Measurements from ENCODE around the gene TUBG2. TPM values are rescaled to one million over a fixed set of nuclear protein-coding genes. Genes with fewer than 3 reads are reported as not detected.
"Not testable (repeated sequence)": the region's sequence is repeated elsewhere in the genome, so short reads cannot be mapped to it uniquely, and the experiment has no call there.

Gene TUBG2
- total RNA-seq, 1 donor from 2014 or later, result 9.1 TPM

GRCh38 chr17:42653179-42654124 is 5.6 kb upstream of the TUBG2 start:
- DNase-seq (ENCODE audit: low read depth), result no peak

GRCh38 chr17:42655528-42655927 is 3.6 kb upstream of the TUBG2 start:
- DNase-seq (ENCODE audit: low read depth), result peak; percentile 76

DNA sequence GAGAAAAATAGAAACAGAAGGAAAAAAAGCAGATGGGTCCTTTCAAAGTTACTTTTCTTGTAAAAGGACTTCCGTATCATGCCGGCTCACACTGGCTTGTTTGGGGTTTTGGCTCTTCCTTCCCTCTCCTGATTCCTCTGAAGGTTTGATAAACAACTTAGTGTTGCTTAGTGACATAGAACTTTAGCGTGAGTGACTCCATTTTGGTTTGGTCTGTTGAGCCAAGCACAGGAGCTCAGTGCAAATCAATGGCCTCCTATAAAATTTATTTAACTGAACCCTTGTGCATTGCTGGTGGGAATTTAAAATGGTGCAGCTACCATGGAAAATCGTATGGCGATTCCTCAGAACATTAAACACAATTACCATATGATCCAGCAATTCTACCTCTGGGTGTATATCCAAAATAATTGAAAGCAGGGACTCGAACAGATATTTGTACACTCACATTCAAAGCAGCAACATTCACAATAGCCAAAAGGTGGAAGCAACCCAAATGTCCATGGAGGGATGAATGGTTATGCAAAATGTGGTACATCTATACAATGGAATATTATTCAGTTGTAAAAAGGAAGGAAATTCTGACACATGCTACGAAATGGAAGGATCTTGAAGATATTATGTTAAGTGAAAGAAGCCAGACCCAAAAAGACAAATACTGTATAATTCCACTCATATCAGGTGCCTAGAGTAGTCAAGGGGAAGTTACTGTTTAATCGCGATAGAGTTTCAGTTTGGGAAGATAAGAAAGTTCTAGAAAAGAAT is 1.1 kb upstream of the TUBG2 start:
- DNase-seq (ENCODE audit: low read depth), result no peak

GRCh38 chr17:42659932-42660274 is 819 bp downstream of the TUBG2 start:
- not testable (repeated sequence) for DNase-seq (ENCODE audit: low read depth)

DNA sequence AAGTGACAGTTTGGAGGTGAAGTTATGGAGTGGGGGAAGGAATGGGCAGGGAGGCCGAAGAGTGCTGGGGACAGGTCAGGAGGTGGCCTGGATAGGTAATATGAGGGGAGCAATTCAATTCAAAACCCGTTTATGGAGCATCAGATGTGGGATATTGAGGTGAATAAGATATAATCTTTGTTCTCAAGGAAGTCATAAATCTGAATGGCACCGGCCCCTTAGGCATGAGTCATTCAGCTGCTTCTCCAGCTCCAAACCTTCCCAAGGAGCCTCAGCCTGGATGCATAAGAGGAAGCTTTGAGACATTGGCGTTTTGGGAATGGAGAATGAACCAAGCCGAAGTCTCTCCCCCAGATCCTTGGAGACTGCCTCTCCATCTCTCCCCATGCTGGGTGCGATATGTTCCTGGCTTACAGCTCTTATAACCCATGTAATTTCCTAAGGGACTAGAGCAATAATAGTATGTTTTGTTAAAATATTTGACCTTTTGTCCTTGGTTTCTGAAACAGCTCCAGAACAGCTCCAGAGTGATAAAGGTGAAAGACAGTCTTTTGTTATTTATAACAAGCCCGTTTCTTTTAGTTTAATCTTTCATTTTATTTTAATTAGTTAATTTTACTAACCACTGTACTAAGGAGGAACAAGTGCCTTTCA is 1.7 kb downstream of the TUBG2 start:
- peak; percentile 65 for DNase-seq (ENCODE audit: low read depth)

- DNase-seq (ENCODE audit: low read depth), result no peak
These were observed 6.5 kb downstream of the TUBG2 start for GRCh38 chr17:42665581-42666001.

- not testable (repeated sequence) for DNase-seq (ENCODE audit: low read depth)
These were observed 7.0 kb downstream of the TUBG2 start for GRCh38 chr17:42666126-42666525.

GRCh38 chr17:42667088-42667951 is 8.2 kb downstream of the TUBG2 start:
- DNase-seq (ENCODE audit: low read depth), result peak; percentile 96

DNA sequence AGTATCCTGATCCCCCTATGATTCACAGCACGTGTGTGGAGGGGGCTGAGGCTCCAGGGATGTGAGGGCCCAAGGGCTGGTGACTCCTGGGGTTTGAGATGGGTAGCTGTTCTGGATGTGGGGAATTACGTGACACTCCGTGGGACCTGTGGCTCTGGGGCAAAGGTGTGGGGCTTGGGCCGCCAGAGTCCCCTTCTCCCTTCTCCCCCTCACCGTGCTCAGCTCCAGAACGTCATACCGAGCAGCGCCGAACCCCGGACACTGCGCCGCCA is 10.6 kb downstream of the TUBG2 start:
- no peak for DNase-seq (ENCODE audit: low read depth)

DNA sequence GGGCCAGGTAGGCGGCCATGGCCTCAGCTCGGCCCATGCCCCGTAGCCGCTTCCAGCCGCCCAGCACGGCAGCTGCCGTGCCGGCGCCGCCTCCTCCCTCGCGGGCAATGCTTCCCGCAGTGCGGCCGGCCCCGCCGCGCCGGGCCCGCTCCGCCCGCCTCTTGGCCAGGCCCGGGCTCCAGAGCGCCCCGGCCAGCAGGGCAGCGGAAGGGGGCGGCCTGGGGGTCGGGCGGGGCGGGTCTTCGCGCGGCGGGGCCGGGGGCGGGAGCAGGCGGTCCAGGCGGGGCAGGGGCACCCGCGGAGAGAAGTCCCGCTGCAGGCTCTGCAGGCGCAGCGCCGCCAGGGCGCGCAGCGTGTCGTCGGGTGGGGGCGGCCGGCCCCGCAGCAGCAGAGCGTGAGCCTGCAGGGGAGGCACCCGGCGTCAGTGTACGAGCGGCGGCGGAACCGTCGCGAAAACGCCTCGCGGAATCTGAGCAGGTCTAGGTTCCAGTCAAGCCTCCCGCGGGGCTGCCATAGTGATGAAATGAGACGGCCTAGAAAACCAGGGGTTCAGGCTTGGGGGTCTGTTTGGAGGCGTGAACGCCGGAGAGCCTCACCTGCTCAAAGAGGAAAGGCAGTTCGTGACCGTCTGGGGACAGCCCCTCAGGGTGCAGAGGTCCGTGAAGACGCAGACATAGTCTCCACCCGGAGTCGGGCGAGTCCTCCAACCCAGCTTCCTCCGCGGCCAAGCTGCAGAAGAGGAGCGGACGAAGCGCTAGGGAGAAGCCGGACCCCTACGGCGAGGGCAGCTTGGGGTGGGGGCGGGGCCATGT is 11.1 kb downstream of the TUBG2 start:
- DNase-seq (ENCODE audit: low read depth), result no peak

GRCh38 chr17:42670789-42671657 is 11.9 kb downstream of the TUBG2 start:
- no peak for DNase-seq (ENCODE audit: low read depth)

- no peak for DNase-seq (ENCODE audit: low read depth)
These were observed 13.0 kb downstream of the TUBG2 start for GRCh38 chr17:42672038-42672437.

- DNase-seq (ENCODE audit: low read depth), result no peak
These were observed 14.3 kb downstream of the TUBG2 start for GRCh38 chr17:42673266-42673884.

DNA sequence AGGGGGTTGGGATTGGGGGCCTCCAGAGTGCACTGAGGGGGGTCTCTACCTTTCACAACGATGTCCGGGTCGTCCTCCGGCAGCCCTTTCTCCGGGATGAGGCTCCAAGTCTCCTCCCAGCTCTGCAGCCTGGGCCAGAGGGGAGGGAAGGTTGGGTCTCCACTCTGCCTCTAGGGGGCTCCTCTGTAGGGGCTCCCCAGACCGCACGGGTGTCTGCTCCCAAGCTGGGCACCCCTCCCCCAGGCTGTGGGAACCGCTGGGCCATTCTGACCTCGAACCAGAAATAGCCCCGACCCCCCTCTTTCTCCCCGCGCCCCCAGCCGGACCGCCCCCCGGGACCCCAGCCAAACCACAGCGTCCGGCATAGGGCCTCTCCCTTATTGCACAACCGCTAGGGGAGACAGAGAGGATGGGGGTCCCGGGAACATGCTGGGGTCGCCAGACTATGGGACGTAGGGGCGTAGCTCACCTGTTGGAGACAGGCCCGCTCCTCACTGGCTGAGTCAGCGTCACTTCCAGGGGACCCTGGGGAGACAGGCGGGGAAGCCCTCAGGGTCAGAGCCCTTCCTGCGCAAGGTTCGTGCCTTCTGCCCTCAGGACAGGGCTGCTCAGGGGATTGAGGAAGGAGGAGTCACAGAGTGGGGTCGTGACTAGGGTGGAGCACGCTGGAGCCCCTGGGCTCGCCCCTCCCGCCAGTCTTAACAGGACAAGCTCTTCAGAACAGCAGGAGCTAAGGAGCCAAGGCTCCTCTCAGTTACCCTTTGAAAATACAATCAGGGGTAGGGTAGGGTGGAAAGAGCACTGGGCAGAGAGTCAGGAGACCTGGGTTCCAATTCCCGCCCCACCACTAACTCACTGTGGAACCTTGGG is 15.0 kb downstream of the TUBG2 start:
- no peak for DNase-seq (ENCODE audit: low read depth)

GRCh38 chr17:42674755-42675347 is 15.8 kb downstream of the TUBG2 start:
- no peak for DNase-seq (ENCODE audit: low read depth)

- DNase-seq (ENCODE audit: low read depth), result no peak
These were observed 16.4 kb downstream of the TUBG2 start for GRCh38 chr17:42675348-42675964.

DNA sequence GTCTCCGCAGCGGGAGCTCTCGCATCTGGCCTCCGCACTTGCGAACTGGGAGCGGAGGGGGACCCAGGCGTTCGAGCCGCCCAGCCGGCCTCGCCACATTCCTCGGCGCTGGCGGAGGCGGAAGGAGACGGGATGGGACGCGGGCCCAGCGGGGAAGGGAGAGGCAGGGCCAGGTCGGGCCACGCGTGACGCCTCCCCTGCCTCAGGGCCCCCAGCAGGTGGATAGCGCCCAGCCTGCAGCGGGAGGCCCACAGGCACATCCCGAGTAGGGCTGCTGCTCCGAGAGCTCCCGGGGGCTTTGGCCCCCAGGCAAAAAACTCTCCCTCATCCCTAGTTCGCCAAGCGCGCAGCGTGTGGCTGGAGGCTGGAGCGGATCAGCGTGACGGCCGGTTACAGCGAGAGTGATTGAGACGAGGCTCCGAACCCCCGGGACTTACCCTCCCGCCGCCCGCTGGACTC is 16.9 kb downstream of the TUBG2 start:
- no peak for DNase-seq (ENCODE audit: low read depth)

All from renal cortical epithelial cell (primary cell).